GM18526 (cell line): ENCODE measurements around the gene AGAP1.

Experiments
- POLR2A ChIP-seq: IDR thresholded peaks from 3 replicates; pipeline ENCODE4 v1.6.1; 2011; ENCODE audit not compliant: insufficient read length; ENCODE audit errors: extremely low read depth

Gene AGAP1

GRCh38 chr2:236119476-236119875 lies 625.6 kb downstream of the AGAP1 start:
- TF ChIP-seq POLR2A = no peak

- no peak for TF ChIP-seq POLR2A
Measured at GRCh38 chr2:236120141-236120601, 626.3 kb downstream of the AGAP1 start.

GRCh38 chr2:236120829-236121228 lies 627.0 kb downstream of the AGAP1 start:
- TF ChIP-seq POLR2A = no peak

GRCh38 chr2:236121546-236121945 lies 627.7 kb downstream of the AGAP1 start:
- no peak for TF ChIP-seq POLR2A

- TF ChIP-seq POLR2A = no peak
Measured at GRCh38 chr2:236122236-236122635, 628.4 kb downstream of the AGAP1 start.

GRCh38 chr2:236123716-236124115 lies 629.9 kb downstream of the AGAP1 start:
- no peak for TF ChIP-seq POLR2A

- TF ChIP-seq POLR2A = no peak
Measured at GRCh38 chr2:236124182-236124893, 630.5 kb downstream of the AGAP1 start.

- no peak for TF ChIP-seq POLR2A
Measured at GRCh38 chr2:236125541-236125940, 631.7 kb downstream of the AGAP1 start.

GRCh38 chr2:236127010-236127409 lies 633.2 kb downstream of the AGAP1 start:
- no peak for TF ChIP-seq POLR2A

GRCh38 chr2:236128321-236128720 lies 634.5 kb downstream of the AGAP1 start:
- no peak for TF ChIP-seq POLR2A

- no peak for TF ChIP-seq POLR2A
Measured at GRCh38 chr2:236129935-236130334, 636.1 kb downstream of the AGAP1 start.

- no peak for TF ChIP-seq POLR2A
Measured at GRCh38 chr2:236130349-236130998, 636.6 kb downstream of the AGAP1 start.

- TF ChIP-seq POLR2A = no peak
Measured at GRCh38 chr2:236131073-236131692, 637.3 kb downstream of the AGAP1 start.

GRCh38 chr2:236133410-236134012 lies 639.7 kb downstream of the AGAP1 start:
- TF ChIP-seq POLR2A = no peak

GRCh38 chr2:236136538-236136937 lies 642.7 kb downstream of the AGAP1 start:
- TF ChIP-seq POLR2A = no peak

GRCh38 chr2:236137066-236137465 lies 643.2 kb downstream of the AGAP1 start:
- no peak for TF ChIP-seq POLR2A
